Stimulated activated CD4-positive, alpha-beta T cell treated with anti-CD3 and anti-CD28 coated beads, Interleukin-4, amount 100 ng/mL, for 48 hours (primary cell): ENCODE measurements around the gene C7orf25.
A peak's percentile ranks its signal among the peaks of the same experiment; 100 is the strongest.

Experiments
- DNase-seq, 2 donors: peaks; one replicate each; pipeline ENCODE4 v3.0.0-alpha.2; 2020; ENCODE audit warnings: low read depth in 2 of 2

C7orf25 gene

DNA sequence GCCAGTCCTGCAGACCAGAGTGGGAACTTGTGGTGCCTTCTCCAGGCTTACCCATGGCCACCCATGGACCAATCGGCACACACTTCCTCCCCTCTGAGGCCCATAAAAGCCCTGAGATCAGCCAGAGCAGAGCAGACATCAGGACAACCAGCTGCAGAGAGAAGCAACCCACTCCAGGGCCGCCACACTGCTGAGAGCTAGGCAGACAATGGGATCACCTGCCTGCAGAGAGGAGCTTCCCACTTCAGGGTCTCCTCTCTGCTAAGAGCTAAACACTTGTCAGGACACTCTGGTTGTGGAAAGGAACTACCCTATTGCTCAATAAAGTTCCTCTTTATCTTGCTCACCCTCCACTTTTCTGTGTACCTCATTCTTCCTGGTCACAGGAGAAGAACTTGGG lies 34.0 kb downstream of the C7orf25 start:
- DNase-seq, result no peak

DNA sequence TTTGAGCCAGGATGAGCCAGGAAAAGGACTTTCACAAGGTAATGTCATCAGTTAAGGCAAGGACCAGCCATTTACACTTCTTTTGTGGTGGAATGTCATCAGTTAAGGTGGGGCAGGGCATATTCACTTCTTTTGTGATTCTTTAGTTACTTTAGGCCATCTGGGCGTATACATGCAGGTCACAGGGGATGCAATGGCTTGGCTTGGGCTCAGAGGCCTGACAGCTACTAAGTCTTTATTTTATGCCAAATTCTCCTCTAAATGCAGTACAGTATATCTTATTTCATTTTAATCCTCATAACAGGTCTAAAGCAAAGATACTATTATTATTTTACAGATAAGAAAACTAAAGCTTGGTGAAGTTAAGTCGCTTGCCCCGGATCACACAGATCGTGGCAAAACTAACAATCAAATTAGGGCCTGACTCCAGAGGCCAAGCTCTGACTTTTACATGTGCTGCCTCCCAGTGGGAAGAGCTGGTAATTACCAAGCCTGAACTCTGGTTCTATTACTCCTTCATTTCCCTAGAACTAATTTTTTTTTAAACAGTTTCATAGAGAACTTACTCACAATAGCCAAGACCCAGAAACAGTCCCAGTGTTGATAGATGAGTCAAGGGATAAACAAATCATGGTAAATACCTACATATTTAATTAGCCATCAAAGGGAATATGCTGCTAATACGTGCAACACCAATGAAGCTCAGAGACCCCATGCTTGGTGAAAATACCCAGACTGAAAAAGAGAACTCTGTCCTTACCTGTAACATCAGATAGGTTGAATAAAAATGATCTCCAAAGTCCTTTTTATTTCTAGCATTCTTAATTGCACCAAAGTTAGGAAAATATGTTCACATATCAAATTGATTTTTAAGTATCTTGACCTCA lies 35.4 kb downstream of the C7orf25 start:
- peak; percentile 49 to 57 for DNase-seq

DNA sequence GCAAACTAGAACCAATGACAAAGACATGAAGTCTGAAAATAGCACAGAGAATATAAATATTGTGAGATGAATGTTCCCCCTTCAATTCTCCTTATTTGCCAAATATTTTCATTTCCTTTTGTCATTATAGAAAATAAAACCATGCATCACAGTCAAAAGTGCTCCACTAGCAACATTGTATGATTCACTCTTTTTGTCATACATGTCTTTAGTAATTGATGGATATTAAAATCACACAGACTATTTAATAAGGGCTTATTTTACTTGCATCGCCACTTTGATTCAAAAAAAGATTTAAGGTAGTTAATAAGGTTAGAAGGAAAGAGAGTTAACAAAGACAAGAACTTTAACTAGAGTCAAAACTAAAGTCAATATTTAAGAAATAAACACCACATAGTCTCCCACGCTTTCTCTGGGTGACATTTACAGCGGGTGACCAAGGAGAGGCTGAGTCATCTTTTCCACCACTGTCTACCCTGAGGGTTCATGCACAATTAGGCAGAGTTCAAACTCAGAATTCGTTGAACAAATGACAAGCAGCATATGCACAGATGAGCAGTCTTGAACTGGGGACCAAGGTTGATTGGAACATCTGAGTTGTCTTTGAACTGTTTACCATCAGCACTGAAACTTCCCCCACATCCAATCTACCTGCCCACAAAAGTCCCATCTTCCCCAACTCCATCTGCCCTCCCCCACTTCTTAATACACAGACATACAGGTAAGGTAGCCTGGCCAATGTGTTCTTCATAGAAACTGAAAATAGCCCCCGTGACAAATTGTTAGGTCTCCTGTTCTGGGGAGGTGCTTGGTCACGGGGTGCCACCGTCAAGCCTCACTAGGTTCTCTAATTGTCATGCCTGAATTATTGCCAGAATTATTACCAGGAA lies 42.5 kb downstream of the C7orf25 start:
- peak in 1 of 2 donors; percentile 37 for DNase-seq

DNA sequence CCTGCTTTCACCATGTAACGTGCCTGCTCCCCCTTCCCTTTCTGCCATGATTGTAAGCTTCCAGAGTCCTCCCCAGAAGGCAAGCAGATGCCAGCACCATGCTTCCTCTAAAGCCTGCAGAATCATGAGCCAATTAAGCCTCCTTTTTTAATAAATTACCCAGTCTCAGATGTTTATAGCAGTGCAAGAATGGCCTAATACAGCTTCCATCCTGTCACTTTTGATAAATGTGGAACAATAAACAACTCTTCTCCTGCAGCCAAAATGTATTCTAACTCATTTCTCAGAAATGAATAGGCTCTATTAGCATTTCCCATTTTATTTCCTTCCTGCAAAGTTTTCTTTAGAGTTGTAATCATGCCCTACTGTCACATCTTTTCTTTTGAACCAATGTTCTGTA lies 43.4 kb downstream of the C7orf25 start:
- DNase-seq, result no peak
